ENCODE results near the gene TAOK1.
A peak's percentile ranks its signal among the peaks of the same experiment; 100 is the strongest.

DNA sequence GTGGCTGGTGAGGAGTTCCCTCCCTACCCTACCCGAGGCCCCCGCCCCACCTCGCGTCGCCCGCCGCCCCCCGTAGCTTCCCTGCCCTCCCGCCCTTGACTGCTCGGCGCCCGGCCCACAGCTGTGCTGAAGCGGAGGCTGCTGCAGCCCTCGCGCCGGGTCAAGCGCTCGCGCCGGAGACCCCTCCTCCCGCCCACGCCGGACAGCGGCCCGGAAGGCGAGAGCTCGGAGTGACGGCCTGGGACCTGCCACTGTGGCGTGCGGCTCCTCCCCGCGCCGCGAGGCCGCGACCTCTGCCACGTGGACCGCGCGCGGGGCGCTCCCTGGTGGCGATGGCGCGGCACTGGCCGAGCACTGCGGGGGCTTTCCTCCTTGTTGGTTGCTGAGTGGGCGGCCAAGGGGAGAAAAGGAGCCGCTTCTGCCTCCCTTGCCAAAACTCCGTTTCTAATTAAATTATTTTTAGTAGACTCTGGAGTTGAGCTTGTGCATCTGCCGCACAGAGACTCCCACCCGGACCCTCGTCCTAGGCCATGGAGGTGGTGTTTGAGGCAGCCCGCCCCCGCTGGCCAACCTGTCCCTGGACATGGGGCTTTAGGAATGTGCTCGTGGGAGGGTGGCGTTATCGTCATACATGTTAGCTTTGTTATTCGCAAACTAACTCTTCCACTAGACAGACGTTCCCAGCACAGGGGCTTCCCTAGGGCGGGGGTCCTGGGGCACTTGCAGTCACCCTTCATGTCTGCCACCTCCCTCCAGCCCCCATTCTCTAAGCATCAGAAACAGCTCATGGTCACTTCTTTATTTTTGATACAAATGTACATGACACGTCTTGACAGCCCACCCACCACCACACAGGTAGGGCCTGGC lies 182.8 kb downstream of the TAOK1 start:
- TF ChIP-seq POLR2A (IDR thresholded peaks at IDR 0.05), result no peak
- TF ChIP-seq, protein P1, sequence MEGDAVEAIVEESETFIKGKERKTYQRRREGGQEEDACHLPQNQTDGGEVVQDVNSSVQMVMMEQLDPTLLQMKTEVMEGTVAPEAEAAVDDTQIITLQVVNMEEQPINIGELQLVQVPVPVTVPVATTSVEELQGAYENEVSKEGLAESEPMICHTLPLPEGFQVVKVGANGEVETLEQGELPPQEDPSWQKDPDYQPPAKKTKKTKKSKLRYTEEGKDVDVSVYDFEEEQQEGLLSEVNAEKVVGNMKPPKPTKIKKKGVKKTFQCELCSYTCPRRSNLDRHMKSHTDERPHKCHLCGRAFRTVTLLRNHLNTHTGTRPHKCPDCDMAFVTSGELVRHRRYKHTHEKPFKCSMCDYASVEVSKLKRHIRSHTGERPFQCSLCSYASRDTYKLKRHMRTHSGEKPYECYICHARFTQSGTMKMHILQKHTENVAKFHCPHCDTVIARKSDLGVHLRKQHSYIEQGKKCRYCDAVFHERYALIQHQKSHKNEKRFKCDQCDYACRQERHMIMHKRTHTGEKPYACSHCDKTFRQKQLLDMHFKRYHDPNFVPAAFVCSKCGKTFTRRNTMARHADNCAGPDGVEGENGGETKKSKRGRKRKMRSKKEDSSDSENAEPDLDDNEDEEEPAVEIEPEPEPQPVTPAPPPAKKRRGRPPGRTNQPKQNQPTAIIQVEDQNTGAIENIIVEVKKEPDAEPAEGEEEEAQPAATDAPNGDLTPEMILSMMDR (IDR thresholded peaks at IDR 0.05), result peak; percentile 45 to 83 (median 63)

Measured in adrenal gland (tissue), 5 donors.